ENCODE measurements around the gene CCDC78. TPM values are rescaled to one million over a fixed set of nuclear protein-coding genes. Genes with fewer than 3 reads are reported as not detected.

Gene CCDC78
- total and polyA plus RNA-seq, 2 experiments from 2014 or later = 10.5 to 12.6 TPM

DNA sequence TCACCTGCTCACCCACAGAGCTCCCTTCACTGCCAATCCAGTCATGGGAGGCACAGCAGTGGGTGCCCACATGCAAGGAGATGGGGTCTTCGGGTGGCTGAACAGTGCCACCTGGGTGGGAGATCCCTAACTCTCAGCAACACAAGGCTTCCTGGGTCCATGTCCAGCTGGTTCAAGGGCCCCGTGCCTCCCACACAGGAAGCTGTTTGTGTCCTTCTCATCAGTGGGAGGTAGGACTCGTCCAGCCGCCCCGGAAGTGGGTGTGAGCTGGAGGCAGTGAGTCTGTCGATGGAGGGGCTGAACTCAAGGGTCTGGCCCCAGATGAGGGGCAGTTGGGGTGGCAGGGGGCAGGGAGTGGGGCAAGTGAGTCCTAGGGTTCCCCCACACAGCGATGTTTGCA, 22.2 kb downstream of the CCDC78 start (continued):
- TF ChIP-seq ZNF462 (CRISPR knock-in tag; IDR thresholded peaks at IDR 0.05) = no peak

- no peak overlapping the region for H3K27ac ChIP-seq (ENCODE audit: low read depth)
- no peaks in the 10 kb centered on the region for H3K36me3 ChIP-seq (ENCODE audit: insufficient read depth)
- DNase-seq (ENCODE audit: low spot score) (no peak), ATAC-seq (no peak)
- no peaks in the 10 kb centered on the region for H3K4me1 Mint-ChIP-seq
- H3K9me2 ChIP-seq (ENCODE audit: insufficient read depth) = no peaks in the 10 kb centered on the region
- no peaks in the 10 kb centered on the region for H3K36me3 Mint-ChIP-seq (ENCODE audit: low read depth)
- peaks cover 93% of the 10 kb centered on the region for H3K27me3 ChIP-seq (ENCODE audit: insufficient read depth)
- no peak overlapping the region for H3K4me2 ChIP-seq
- H3F3A ChIP-seq (replicated peaks; ENCODE audit: low read depth) = 0 out of 2 replicates have a peak, but pooled peaks cover 6% of the 10 kb centered on the region
- no peaks in the 10 kb centered on the region for H3K4me1 ChIP-seq (ENCODE audit: insufficient read depth)
- no peak overlapping the region for H3K4me3 ChIP-seq
- H3K27ac Mint-ChIP-seq = no peak overlapping the region
- H3K9me3 Mint-ChIP-seq = no peaks in the 10 kb centered on the region; the same call in 2 of the 3 replicates
- H3K4me3 Mint-ChIP-seq = no peak overlapping the region
- H4K20me1 ChIP-seq (replicated peaks; ENCODE audit: insufficient read depth) = no peaks in the 10 kb centered on the region; the same call in 1 of the 2 replicates
- H2AFZ ChIP-seq = no peak overlapping the region
- no peaks in the 10 kb centered on the region for H3K79me2 ChIP-seq (replicated peaks; ENCODE audit: insufficient read depth)
- H3K27me3 Mint-ChIP-seq (ENCODE audit: insufficient read depth, low read depth, poor library complexity) = peaks cover 76% of the 10 kb centered on the region
- TF ChIP-seq EZH2phosphoT487 (IDR thresholded peaks at IDR 0.05; ENCODE audit: unreplicated experiment) (no peak), ZNF462 (CRISPR knock-in tag; IDR thresholded peaks at IDR 0.05) (no peak), REST (IDR thresholded peaks at IDR 0.05; ENCODE audit: unreplicated experiment) (no peak), JUNB (IDR thresholded peaks at IDR 0.05; ENCODE audit: unreplicated experiment) (no peak)
These were observed 22.8 kb downstream of the CCDC78 start for GRCh38 chr16:703406-703805.

All from GM23338 (cell line).